GM21825 (cell line): ENCODE measurements around the gene MYO18B.

ENCODE experiments used
- ATAC-seq: cut with Tn5 transposase; IDR thresholded peaks from one replicate; pipeline ENCODE4 v1.9.1; 2021; ENCODE audit warnings: mild to moderate bottlenecking, moderate library complexity; ENCODE audit not compliant: unreplicated experiment

The MYO18B gene

GRCh38 chr22:25748140-25748539 is 6.2 kb downstream of the MYO18B start:
- no peak for ATAC-seq

- ATAC-seq = no peak
These were observed 6.7 kb downstream of the MYO18B start for GRCh38 chr22:25748704-25749103.

- no peak for ATAC-seq
These were observed 7.6 kb downstream of the MYO18B start for GRCh38 chr22:25749420-25750169.

- no peak for ATAC-seq
These were observed 8.7 kb downstream of the MYO18B start for GRCh38 chr22:25750569-25751173.

- no peak for ATAC-seq
These were observed 9.2 kb downstream of the MYO18B start for GRCh38 chr22:25751174-25751581.

- no peak for ATAC-seq
These were observed 10.7 kb downstream of the MYO18B start for GRCh38 chr22:25752615-25753214.

- ATAC-seq = no peak
These were observed 11.3 kb downstream of the MYO18B start for GRCh38 chr22:25753252-25753651.

GRCh38 chr22:25754527-25755202 is 12.7 kb downstream of the MYO18B start:
- no peak for ATAC-seq

GRCh38 chr22:25757686-25758085 is 15.7 kb downstream of the MYO18B start:
- ATAC-seq = no peak

GRCh38 chr22:25758316-25758715 is 16.3 kb downstream of the MYO18B start:
- ATAC-seq = no peak

GRCh38 chr22:25759825-25760231 is 17.8 kb downstream of the MYO18B start:
- no peak for ATAC-seq

GRCh38 chr22:25760294-25760693 is 18.3 kb downstream of the MYO18B start:
- ATAC-seq = no peak

- ATAC-seq = no peak
These were observed 19.0 kb downstream of the MYO18B start for GRCh38 chr22:25760848-25761595.

- no peak for ATAC-seq
These were observed 20.2 kb downstream of the MYO18B start for GRCh38 chr22:25762147-25762546.

- no peak for ATAC-seq
These were observed 21.3 kb downstream of the MYO18B start for GRCh38 chr22:25763239-25763777.

- no peak for ATAC-seq
These were observed 22.5 kb downstream of the MYO18B start for GRCh38 chr22:25764270-25765015.

- no peak for ATAC-seq
These were observed 23.0 kb downstream of the MYO18B start for GRCh38 chr22:25765016-25765367.

GRCh38 chr22:25765801-25766200 is 23.8 kb downstream of the MYO18B start:
- ATAC-seq = no peak

GRCh38 chr22:25766418-25766817 is 24.4 kb downstream of the MYO18B start:
- ATAC-seq = no peak

- ATAC-seq = no peak
These were observed 28.3 kb downstream of the MYO18B start for GRCh38 chr22:25770333-25770732.
